MM.1S (cell line): ENCODE results near the gene CFAP77.

ENCODE experiments used
- EZH2 ChIP-seq: fragments of 300-600 bp; sonication (generic); optimal IDR thresholded peaks from 2 replicates; pipeline ENCODE3; 2017; ENCODE audit warnings: low read depth, mild to moderate bottlenecking, antibody characterized with exemption, low read length, mixed read lengths
- TF ChIP-seq, protein P1 (sequence below): fragments of 300-600 bp; sonication (generic); IDR thresholded peaks from 2 replicates; pipeline ENCODE4 v1.5.1; 2016; ENCODE audit warnings: antibody characterized with exemption, low read length, mixed read lengths

DNA sequence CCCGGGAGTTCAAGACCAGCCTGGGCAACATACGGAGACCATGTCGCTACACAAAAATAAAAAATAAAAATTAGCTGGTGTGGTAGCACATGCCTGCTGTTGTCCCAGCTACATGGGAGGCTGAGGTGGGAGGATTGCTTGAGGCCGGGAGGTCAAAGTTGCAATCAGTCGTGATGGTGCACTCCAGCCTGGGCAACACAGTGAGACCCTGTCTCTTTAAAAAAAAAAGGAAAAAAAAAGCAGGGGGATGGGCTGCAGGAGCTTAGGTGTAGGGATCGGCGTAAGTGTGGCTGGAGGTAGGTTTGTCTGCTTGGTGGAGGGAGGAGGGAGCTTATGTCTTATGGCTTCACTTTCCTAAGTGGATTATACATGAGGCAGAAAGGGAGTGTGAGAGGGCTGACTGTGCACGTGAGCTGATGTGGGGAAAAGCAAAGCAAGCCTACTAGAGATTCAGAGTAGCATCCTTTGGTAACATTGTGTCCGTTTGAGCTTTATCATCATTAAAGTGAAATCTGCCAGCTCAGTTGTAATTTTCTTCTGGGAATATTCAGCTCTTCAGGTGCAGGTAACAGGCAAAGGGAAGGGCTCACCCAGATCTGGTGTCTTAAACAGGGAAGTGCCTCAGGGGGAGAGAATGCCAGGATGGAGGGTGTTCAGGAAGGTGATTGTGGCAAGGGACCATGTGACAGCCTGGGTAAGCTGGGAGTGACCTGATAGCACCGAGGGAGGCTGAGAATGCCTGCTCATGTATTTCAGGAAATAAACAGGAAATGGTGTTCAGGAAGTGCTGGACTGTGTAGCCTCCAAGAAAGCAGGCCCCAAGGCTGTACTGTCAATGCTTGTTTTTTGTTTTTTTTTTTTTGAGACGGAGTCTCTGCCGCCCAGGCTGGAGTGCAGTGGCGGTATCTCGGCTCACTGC is 37.6 kb upstream of the CFAP77 start:
- no peak for TF ChIP-seq EZH2
- TF ChIP-seq, protein P1, sequence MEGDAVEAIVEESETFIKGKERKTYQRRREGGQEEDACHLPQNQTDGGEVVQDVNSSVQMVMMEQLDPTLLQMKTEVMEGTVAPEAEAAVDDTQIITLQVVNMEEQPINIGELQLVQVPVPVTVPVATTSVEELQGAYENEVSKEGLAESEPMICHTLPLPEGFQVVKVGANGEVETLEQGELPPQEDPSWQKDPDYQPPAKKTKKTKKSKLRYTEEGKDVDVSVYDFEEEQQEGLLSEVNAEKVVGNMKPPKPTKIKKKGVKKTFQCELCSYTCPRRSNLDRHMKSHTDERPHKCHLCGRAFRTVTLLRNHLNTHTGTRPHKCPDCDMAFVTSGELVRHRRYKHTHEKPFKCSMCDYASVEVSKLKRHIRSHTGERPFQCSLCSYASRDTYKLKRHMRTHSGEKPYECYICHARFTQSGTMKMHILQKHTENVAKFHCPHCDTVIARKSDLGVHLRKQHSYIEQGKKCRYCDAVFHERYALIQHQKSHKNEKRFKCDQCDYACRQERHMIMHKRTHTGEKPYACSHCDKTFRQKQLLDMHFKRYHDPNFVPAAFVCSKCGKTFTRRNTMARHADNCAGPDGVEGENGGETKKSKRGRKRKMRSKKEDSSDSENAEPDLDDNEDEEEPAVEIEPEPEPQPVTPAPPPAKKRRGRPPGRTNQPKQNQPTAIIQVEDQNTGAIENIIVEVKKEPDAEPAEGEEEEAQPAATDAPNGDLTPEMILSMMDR: no peak
